Brain microvascular endothelial cell (primary cell): ENCODE results near the gene HDAC9.

Source experiments
- DNase-seq: peaks from one replicate; pipeline ENCODE4 v3.0.0-alpha.2; 2020
- H3K27ac ChIP-seq: fragments of 250-450 bp; sonication (Bioruptor Pico); 2 replicates; pipeline ENCODE4 v1.5.1; 2020; ENCODE audit warnings: mild to moderate bottlenecking, moderate library complexity
- H3K27me3 ChIP-seq: fragments of 250-450 bp; sonication (Bioruptor Pico); replicated peaks from 2 replicates; pipeline ENCODE4 v1.5.1; 2020; ENCODE audit warnings: mild to moderate bottlenecking
- H3K36me3 ChIP-seq: fragments of 250-450 bp; sonication (Bioruptor Pico); replicated peaks from 2 replicates; pipeline ENCODE4 v1.5.1; 2020; ENCODE audit warnings: mild to moderate bottlenecking
- H3K4me3 ChIP-seq: 2 replicates; pipeline ENCODE4 v1.5.1; 2011; ENCODE audit warnings: low read depth, mild to moderate bottlenecking, control low read depth, low read length, moderate library complexity
- CTCF ChIP-seq: IDR thresholded peaks from 2 replicates; pipeline ENCODE4 v1.5.1; 2011; ENCODE audit warnings: low read depth, mild to moderate bottlenecking, moderate library complexity, low read length, control low read depth, inconsistent platforms; ENCODE audit errors: missing control alignments
- in situ Hi-C: cut with HindIII; loops from 2 replicates; pipeline ENCODE4 v1.10.0; 2017; ENCODE audit warnings: low sequenced_read_pairs, low pct_ligation_motif_present

The HDAC9 gene

GRCh38 chr7:18874880-18875279, 379.3 kb downstream of the HDAC9 start:
- Histone ChIP-seq H3K36me3 (no peaks in the 10 kb centered on the region), H3K27ac (no peak overlapping the region), H3K4me3 (no peak overlapping the region), H3K27me3 (no peaks in the 10 kb centered on the region)
- TF ChIP-seq CTCF: no peak
- in situ Hi-C loops: no loop called here
- no peak for DNase-seq

GRCh38 chr7:18877874-18878273, 382.3 kb downstream of the HDAC9 start:
- TF ChIP-seq CTCF: no peak
- no peak overlapping the region for H3K27ac ChIP-seq

GRCh38 chr7:18886832-18887231, 391.3 kb downstream of the HDAC9 start:
- TF ChIP-seq CTCF: no peak
- H3K27ac ChIP-seq: no peak overlapping the region
- no peaks in the 10 kb centered on the region for H3K27me3 ChIP-seq
- H3K36me3 ChIP-seq: no peaks in the 10 kb centered on the region
- DNase-seq: no peak
- H3K4me3 ChIP-seq: no peak overlapping the region
- in situ Hi-C loops: no loop called here

More at GRCh38 chr7:18877874-18878273, 382.3 kb downstream of the HDAC9 start:
- in situ Hi-C loops: no loop called here
- no peaks in the 10 kb centered on the region for H3K36me3 ChIP-seq
- H3K4me3 ChIP-seq: no peak overlapping the region
- no peak for DNase-seq
- no peaks in the 10 kb centered on the region for H3K27me3 ChIP-seq

- no peaks in the 10 kb centered on the region for H3K27me3 ChIP-seq
- no peak for TF ChIP-seq CTCF
- DNase-seq: no peak
- H3K36me3 ChIP-seq: no peaks in the 10 kb centered on the region
- no peak overlapping the region for H3K27ac ChIP-seq
- in situ Hi-C loops: no loop called here
- no peak overlapping the region for H3K4me3 ChIP-seq
Observed at GRCh38 chr7:18889436-18889835, 393.9 kb downstream of the HDAC9 start.

- in situ Hi-C loops: no loop called here
- no peak for TF ChIP-seq CTCF
- peak; percentile 84 for DNase-seq
Observed at GRCh38 chr7:18890134-18890533, 394.6 kb downstream of the HDAC9 start.

GRCh38 chr7:18890885-18891621, 395.5 kb downstream of the HDAC9 start:
- in situ Hi-C loops: no loop called here
- no peak for TF ChIP-seq CTCF
- Histone ChIP-seq H3K4me3 (no peak overlapping the region), H3K36me3 (no peaks in the 10 kb centered on the region), H3K27me3 (no peaks in the 10 kb centered on the region), H3K27ac (no peak overlapping the region)
- DNase-seq: no peak

More at GRCh38 chr7:18890134-18890533, 394.6 kb downstream of the HDAC9 start:
- Histone ChIP-seq H3K36me3 (no peaks in the 10 kb centered on the region), H3K27me3 (no peaks in the 10 kb centered on the region), H3K4me3 (no peak overlapping the region), H3K27ac (no peak overlapping the region)
